HEK293 (cell line): ENCODE measurements around the gene TACC2.
A peak's percentile ranks its signal among the peaks of the same experiment; 100 is the strongest.

ENCODE experiments used
- CTCF ChIP-seq: fragments of 450-650 bp; formaldehyde crosslinking; IDR thresholded peaks from 2 replicates; pipeline ENCODE4 v1.5.1; 2016; ENCODE audit warnings: missing biosample characterization, missing genetic modification characterization
- MZF1 ChIP-seq: fragments of 450-650 bp; formaldehyde crosslinking; IDR thresholded peaks from 2 replicates; pipeline ENCODE4 v1.5.1; 2017; ENCODE audit warnings: missing biosample characterization, missing genetic modification characterization, borderline replicate concordance
- ZBTB6 ChIP-seq: fragments of 450-650 bp; formaldehyde crosslinking; IDR thresholded peaks from 2 replicates; pipeline ENCODE4 v1.5.1; 2017; ENCODE audit warnings: missing biosample characterization, missing genetic modification characterization
- ZNF114 ChIP-seq: fragments of 450-650 bp; formaldehyde crosslinking; IDR thresholded peaks from 2 replicates; pipeline ENCODE4 v1.5.0; 2017; ENCODE audit warnings: missing biosample characterization, missing genetic modification characterization
- ZNF138 ChIP-seq: fragments of 450-650 bp; formaldehyde crosslinking; IDR thresholded peaks from 2 replicates; pipeline ENCODE4 v1.5.1; 2016; ENCODE audit warnings: missing biosample characterization, missing genetic modification characterization, borderline replicate concordance
- ZNF174 ChIP-seq: fragments of 450-650 bp; formaldehyde crosslinking; IDR thresholded peaks from 2 replicates; pipeline ENCODE4 v1.5.0; 2017; ENCODE audit warnings: missing biosample characterization, mild to moderate bottlenecking, missing genetic modification characterization
- ZNF175 ChIP-seq: fragments of 450-650 bp; formaldehyde crosslinking; IDR thresholded peaks from 2 replicates; pipeline ENCODE4 v1.5.1; 2016; ENCODE audit warnings: missing biosample characterization, missing genetic modification characterization
- ZNF19 ChIP-seq: fragments of 450-650 bp; formaldehyde crosslinking; IDR thresholded peaks from 2 replicates; pipeline ENCODE4; 2016; ENCODE audit warnings: missing biosample characterization, missing genetic modification characterization, low read depth
- ZNF214 ChIP-seq: fragments of 450-650 bp; formaldehyde crosslinking; IDR thresholded peaks from 2 replicates; pipeline ENCODE4 v1.5.1; 2017; ENCODE audit warnings: missing biosample characterization, mild to moderate bottlenecking, missing genetic modification characterization, borderline replicate concordance
- ZNF26 ChIP-seq: fragments of 450-650 bp; formaldehyde crosslinking; IDR thresholded peaks from 2 replicates; pipeline ENCODE4 v1.5.1; 2016; ENCODE audit warnings: missing biosample characterization, missing genetic modification characterization
- ZNF274 ChIP-seq, 2 experiments: fragments of 200-500 bp in 1 of 2; fragments of 450-650 bp in 1 of 2; sonication (Bioruptor generic) in 1 of 2; formaldehyde crosslinking in 1 of 2; IDR thresholded peaks; 2 replicates each; pipeline versions ENCODE4 v1.5.1 to v1.6.1; 2014 to 2016; ENCODE audit warnings: borderline replicate concordance in 1 of 2, inconsistent platforms in 1 of 2, low read length in 1 of 2, missing biosample characterization in 1 of 2, missing genetic modification characterization in 1 of 2
- ZNF302 ChIP-seq: fragments of 450-650 bp; formaldehyde crosslinking; IDR thresholded peaks from 2 replicates; pipeline ENCODE4 v1.5.1; 2016; ENCODE audit warnings: missing biosample characterization, missing genetic modification characterization, low read depth
- ZNF311 ChIP-seq: fragments of 450-650 bp; formaldehyde crosslinking; IDR thresholded peaks from 2 replicates; pipeline ENCODE4 v1.5.1; 2017; ENCODE audit warnings: missing biosample characterization, missing genetic modification characterization, borderline replicate concordance
- ZNF354C ChIP-seq: fragments of 450-650 bp; formaldehyde crosslinking; IDR thresholded peaks from 2 replicates; pipeline ENCODE4 v1.5.1; 2016; ENCODE audit warnings: missing biosample characterization, missing genetic modification characterization, low read depth, borderline replicate concordance
- ZNF366 ChIP-seq: fragments of 450-650 bp; formaldehyde crosslinking; conservative IDR thresholded peaks from 2 replicates; pipeline ENCODE4 v1.5.1; 2016; ENCODE audit warnings: missing biosample characterization, missing genetic modification characterization
- ZNF391 ChIP-seq: fragments of 450-650 bp; formaldehyde crosslinking; IDR thresholded peaks from 2 replicates; pipeline ENCODE4 v1.5.1; 2016; ENCODE audit warnings: low read depth, missing biosample characterization, missing genetic modification characterization, borderline replicate concordance
- ZNF433 ChIP-seq: fragments of 450-650 bp; formaldehyde crosslinking; IDR thresholded peaks from 2 replicates; pipeline ENCODE4 v1.5.1; 2016; ENCODE audit warnings: missing biosample characterization, missing genetic modification characterization, low read depth
- ZNF521 ChIP-seq: fragments of 450-650 bp; formaldehyde crosslinking; IDR thresholded peaks from 2 replicates; pipeline ENCODE4 v1.5.1; 2017; ENCODE audit warnings: missing biosample characterization, mild to moderate bottlenecking, missing genetic modification characterization
- ZNF530 ChIP-seq: fragments of 450-650 bp; formaldehyde crosslinking; IDR thresholded peaks from 2 replicates; pipeline ENCODE4 v1.5.1; 2016; ENCODE audit warnings: low read depth, missing biosample characterization, missing genetic modification characterization
- ZNF555 ChIP-seq: fragments of 450-650 bp; formaldehyde crosslinking; conservative IDR thresholded peaks from 2 replicates; pipeline ENCODE4 v1.5.1; 2017; ENCODE audit warnings: missing biosample characterization, mild to moderate bottlenecking, missing genetic modification characterization, inconsistent platforms
- ZNF610 ChIP-seq: fragments of 450-650 bp; formaldehyde crosslinking; IDR thresholded peaks from 2 replicates; pipeline ENCODE4 v1.5.1; 2016; ENCODE audit warnings: missing biosample characterization, missing genetic modification characterization, borderline replicate concordance
- ZNF645 ChIP-seq: fragments of 450-650 bp; formaldehyde crosslinking; IDR thresholded peaks from 2 replicates; pipeline ENCODE4; 2016; ENCODE audit warnings: missing biosample characterization, missing genetic modification characterization
- ZNF707 ChIP-seq: fragments of 450-650 bp; formaldehyde crosslinking; IDR thresholded peaks from 2 replicates; pipeline ENCODE4 v1.5.1; 2016; ENCODE audit warnings: missing biosample characterization, missing genetic modification characterization
- ZNF76 ChIP-seq: fragments of 450-650 bp; formaldehyde crosslinking; IDR thresholded peaks from 2 replicates; pipeline ENCODE4; 2016; ENCODE audit warnings: low read depth, missing biosample characterization, missing genetic modification characterization, borderline replicate concordance
- ZNF776 ChIP-seq: fragments of 450-650 bp; formaldehyde crosslinking; IDR thresholded peaks from 2 replicates; pipeline ENCODE4 v1.5.0; 2017; ENCODE audit warnings: missing biosample characterization, missing genetic modification characterization, borderline replicate concordance
- ZNF777 ChIP-seq: fragments of 450-650 bp; formaldehyde crosslinking; IDR thresholded peaks from 2 replicates; pipeline ENCODE4 v1.5.1; 2017; ENCODE audit warnings: missing biosample characterization, missing genetic modification characterization, borderline replicate concordance
- ZNF791 ChIP-seq: fragments of 450-650 bp; formaldehyde crosslinking; IDR thresholded peaks from 2 replicates; pipeline ENCODE4 v1.5.1; 2016; ENCODE audit warnings: missing biosample characterization, missing genetic modification characterization
- ZSCAN16 ChIP-seq: fragments of 450-650 bp; formaldehyde crosslinking; IDR thresholded peaks from 2 replicates; pipeline ENCODE4 v1.5.1; 2016; ENCODE audit warnings: missing biosample characterization, missing genetic modification characterization
- ZSCAN23 ChIP-seq: fragments of 450-650 bp; formaldehyde crosslinking; IDR thresholded peaks from 2 replicates; pipeline ENCODE4 v1.5.1; 2016; ENCODE audit warnings: missing biosample characterization, missing genetic modification characterization
- ZSCAN30 ChIP-seq: fragments of 450-650 bp; IDR thresholded peaks from 2 replicates; pipeline ENCODE4 v1.5.1; 2018; ENCODE audit warnings: missing biosample characterization, mild to moderate bottlenecking, missing genetic modification characterization, moderate library complexity
- TF ChIP-seq, protein P1 (sequence below): fragments of 450-650 bp; formaldehyde crosslinking; IDR thresholded peaks from 2 replicates; pipeline ENCODE4 v1.5.1; 2017; ENCODE audit warnings: missing biosample characterization, missing genetic modification characterization

Gene TACC2

GRCh38 chr10:122019414-122019975, 30.5 kb downstream of the TACC2 start (continued):
- TF ChIP-seq ZBTB6 (tag by site-specific recombination): no peak
- no peak for TF ChIP-seq ZNF645 (tag by site-specific recombination)
- no peak for TF ChIP-seq ZSCAN30 (tag by site-specific recombination)
- TF ChIP-seq ZNF707: no peak
- TF ChIP-seq ZNF26 (tag by site-specific recombination): no peak
- 0 out of 2 replicates have a peak, but pooled peaks have one; percentile 11 for TF ChIP-seq MZF1 (tag by site-specific recombination)
- no peak for TF ChIP-seq ZNF521 (tag by site-specific recombination)
- no peak for TF ChIP-seq ZNF311 (tag by site-specific recombination)
- TF ChIP-seq ZNF138 (tag by site-specific recombination): no peak
- no peak for TF ChIP-seq ZNF610 (tag by site-specific recombination)
- TF ChIP-seq ZNF19 (tag by site-specific recombination): no peak
- no peak for TF ChIP-seq ZNF114 (tag by site-specific recombination)
- TF ChIP-seq ZNF530 (tag by site-specific recombination): no peak
- peak; percentile 32; the same call in 1 of the 2 replicates for TF ChIP-seq ZNF76
- TF ChIP-seq ZNF433 (tag by site-specific recombination): no peak
- TF ChIP-seq ZNF391 (tag by site-specific recombination): no peak
- no peak for TF ChIP-seq ZNF776 (tag by site-specific recombination)
- no peak for TF ChIP-seq ZSCAN16
- TF ChIP-seq ZNF214: no peak
- no peak for TF ChIP-seq ZSCAN23 (tag by site-specific recombination)
- no peak for TF ChIP-seq ZNF555 (tag by site-specific recombination)
- TF ChIP-seq ZNF791 (tag by site-specific recombination): no peak
- TF ChIP-seq, protein P1, sequence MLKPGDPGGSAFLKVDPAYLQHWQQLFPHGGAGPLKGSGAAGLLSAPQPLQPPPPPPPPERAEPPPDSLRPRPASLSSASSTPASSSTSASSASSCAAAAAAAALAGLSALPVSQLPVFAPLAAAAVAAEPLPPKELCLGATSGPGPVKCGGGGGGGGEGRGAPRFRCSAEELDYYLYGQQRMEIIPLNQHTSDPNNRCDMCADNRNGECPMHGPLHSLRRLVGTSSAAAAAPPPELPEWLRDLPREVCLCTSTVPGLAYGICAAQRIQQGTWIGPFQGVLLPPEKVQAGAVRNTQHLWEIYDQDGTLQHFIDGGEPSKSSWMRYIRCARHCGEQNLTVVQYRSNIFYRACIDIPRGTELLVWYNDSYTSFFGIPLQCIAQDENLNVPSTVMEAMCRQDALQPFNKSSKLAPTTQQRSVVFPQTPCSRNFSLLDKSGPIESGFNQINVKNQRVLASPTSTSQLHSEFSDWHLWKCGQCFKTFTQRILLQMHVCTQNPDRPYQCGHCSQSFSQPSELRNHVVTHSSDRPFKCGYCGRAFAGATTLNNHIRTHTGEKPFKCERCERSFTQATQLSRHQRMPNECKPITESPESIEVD (tag by site-specific recombination): no peak
- 0 out of 2 replicates have a peak, but pooled peaks have one; percentile 50 for TF ChIP-seq ZNF366 (tag by site-specific recombination)
- no peak for TF ChIP-seq ZNF174
- TF ChIP-seq ZNF175 (tag by site-specific recombination): no peak
- TF ChIP-seq CTCF: no peak
- TF ChIP-seq ZNF302 (tag by site-specific recombination): no peak
- no peak for TF ChIP-seq ZNF274 (IDR thresholded peaks at IDR 0.05; ENCODE audit: low read length)
- no peak for TF ChIP-seq ZNF274 (tag by site-specific recombination; IDR thresholded peaks at IDR 0.05; ENCODE audit: borderline replicate concordance)
- TF ChIP-seq ZNF777 (tag by site-specific recombination): 0 out of 2 replicates have a peak, but pooled peaks have one; percentile 44
- TF ChIP-seq ZNF354C (tag by site-specific recombination): no peak
